ENCODE results near the gene SLC16A11. TPM values are rescaled to one million over a fixed set of nuclear protein-coding genes. Genes with fewer than 3 reads are reported as not detected.
"Not testable (repeated sequence)": the region's sequence is repeated elsewhere in the genome, so short reads cannot be mapped to it uniquely, and the experiment has no call there.

The SLC16A11 gene
- total RNA-seq, 1 donor from 2014 or later, result 0.47 TPM

GRCh38 chr17:6994666-6995256 is 49.1 kb downstream of the SLC16A11 start:
- intact Hi-C loops (cut with micrococcal nuclease), result no loop called here
- ATAC-seq (no peak), DNase-seq (no peak)

DNA sequence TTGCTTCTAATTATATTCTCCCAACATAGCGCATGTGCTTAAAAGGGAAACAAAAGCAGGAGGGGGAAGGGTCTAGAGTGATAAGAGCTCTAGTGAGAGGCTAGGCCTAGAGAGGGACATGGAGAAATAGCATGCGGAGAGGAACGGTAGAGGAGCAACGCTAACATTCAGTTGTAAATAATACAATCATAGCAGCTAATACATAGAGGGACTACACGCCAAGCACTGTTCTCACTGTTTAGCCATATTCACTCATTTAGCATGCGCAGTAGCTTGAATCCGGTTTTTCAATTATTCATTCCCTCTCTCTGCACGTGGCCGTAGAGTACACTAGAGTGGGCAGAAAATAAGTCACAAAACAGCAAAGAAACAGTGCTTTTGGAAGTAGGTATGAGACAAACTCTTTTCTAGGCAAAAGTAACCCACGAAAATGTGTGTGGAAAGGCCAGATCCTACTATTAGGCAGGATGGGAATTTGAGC is 49.7 kb downstream of the SLC16A11 start:
- no peak for DNase-seq
- intact Hi-C loops (cut with micrococcal nuclease), result no loop called here
- ATAC-seq, result no peak

DNA sequence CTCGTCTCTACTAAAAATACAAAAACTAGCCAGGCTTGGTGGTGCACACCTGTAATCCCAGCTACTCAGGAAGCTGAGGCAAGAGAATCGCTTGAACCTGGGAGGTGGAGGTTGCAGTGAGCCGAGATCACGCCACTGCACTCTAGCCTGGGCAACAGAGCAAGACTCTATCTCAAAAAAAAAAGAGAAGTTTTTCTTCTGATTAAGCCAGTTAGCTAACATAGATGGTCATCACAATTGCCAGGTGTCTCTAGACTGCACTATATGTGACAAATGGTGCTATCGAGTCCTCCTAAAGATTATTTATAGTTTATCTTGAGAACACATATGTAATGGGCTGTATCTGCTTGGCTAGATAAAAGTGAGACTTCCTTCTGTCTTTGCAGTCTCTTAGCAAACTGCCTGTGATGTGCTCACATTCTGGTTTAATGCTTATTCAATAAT is 50.3 kb downstream of the SLC16A11 start:
- intact Hi-C loops (cut with micrococcal nuclease); DNase-seq; ATAC-seq: not testable (repeated sequence)

Other genes with a start within 250 kb of the SLC16A11 start
- not detected for gene TEKT1, start 212.4 kb downstream of the SLC16A11 start, total RNA-seq
- not detected for gene ALOX12, start 48.0 kb downstream of the SLC16A11 start, total RNA-seq
- gene RNASEK, start 31.5 kb downstream of the SLC16A11 start, total RNA-seq, result 174 TPM
- 13.1 TPM for gene BCL6B, start 21.0 kb downstream of the SLC16A11 start, total RNA-seq
- 1.2 TPM for gene SLC16A13, start 8.1 kb downstream of the SLC16A11 start, total RNA-seq
- gene CLEC10A, start 36.2 kb upstream of the SLC16A11 start, total RNA-seq, result 4.4 TPM
- gene ASGR2, start 70.7 kb upstream of the SLC16A11 start, total RNA-seq, result 0.30 TPM
- gene ASGR1, start 135.3 kb upstream of the SLC16A11 start, total RNA-seq, result 0.30 TPM
- 21.3 TPM for gene DLG4, start 175.7 kb upstream of the SLC16A11 start, total RNA-seq
- gene ACADVL, start 175.8 kb upstream of the SLC16A11 start, total RNA-seq, result 2,270 TPM
- 23.5 TPM for gene DVL2, start 190.4 kb upstream of the SLC16A11 start, total RNA-seq
- 29.4 TPM for gene PHF23, start 195.4 kb upstream of the SLC16A11 start, total RNA-seq
- 456 TPM for gene GABARAP, start 198.4 kb upstream of the SLC16A11 start, total RNA-seq
- gene CTDNEP1, start 207.6 kb upstream of the SLC16A11 start, total RNA-seq, result 122 TPM
- 85.3 TPM for gene ELP5, start 208.1 kb upstream of the SLC16A11 start, total RNA-seq
- 1.8 TPM for gene CLDN7, start 218.4 kb upstream of the SLC16A11 start, total RNA-seq
- 170 TPM for gene SLC2A4, start 237.6 kb upstream of the SLC16A11 start, total RNA-seq